ENCODE measurements around the gene BCL11B. TPM values are rescaled to one million over a fixed set of nuclear protein-coding genes. Genes with fewer than 3 reads are reported as not detected.

The BCL11B gene
- total RNA-seq, 2 donors from 2014 or later: 0.19 to 0.43 TPM

GRCh38 chr14:99234355-99234754, 37.6 kb downstream of the BCL11B start:
- Histone ChIP-seq H3K27me3 (peaks cover 0 to 4% of the 10 kb centered on the region in 2 donors), H3K27ac (no peak overlapping the region), H3K4me1 (no peaks in the 10 kb centered on the region), H3K9me3 (peaks cover 0 to 35% of the 10 kb centered on the region in 2 donors), H3K4me3 (no peak overlapping the region), H3K36me3 (no peaks in the 10 kb centered on the region)
- TF ChIP-seq CTCF (IDR thresholded peaks at IDR 0.05): no peak
- DNase-seq (ENCODE audit: low spot score): no peak

- no peak overlapping the region for H3K4me3 ChIP-seq
- DNase-seq (ENCODE audit: low spot score): no peak
- peaks cover 0 to 35% of the 10 kb centered on the region in 2 donors for H3K9me3 ChIP-seq
- no peaks in the 10 kb centered on the region for H3K4me1 ChIP-seq
- H3K27me3 ChIP-seq: peaks cover 0 to 4% of the 10 kb centered on the region in 2 donors
- no peaks in the 10 kb centered on the region for H3K36me3 ChIP-seq
- H3K27ac ChIP-seq: no peak overlapping the region
- no peak for TF ChIP-seq CTCF (IDR thresholded peaks at IDR 0.05)
Measured at GRCh38 chr14:99233222-99234035, 38.6 kb downstream of the BCL11B start.

GRCh38 chr14:99232714-99233214, 39.2 kb downstream of the BCL11B start:
- Histone ChIP-seq H3K9me3 (peaks cover 0 to 35% of the 10 kb centered on the region in 2 donors), H3K36me3 (no peaks in the 10 kb centered on the region), H3K4me1 (no peaks in the 10 kb centered on the region), H3K27ac (no peak overlapping the region), H3K27me3 (peaks cover 0 to 4% of the 10 kb centered on the region in 2 donors), H3K4me3 (no peak overlapping the region)
- no peak for DNase-seq (ENCODE audit: low spot score)
- no peak for TF ChIP-seq CTCF (IDR thresholded peaks at IDR 0.05)

GRCh38 chr14:99231850-99232713, 39.9 kb downstream of the BCL11B start:
- Histone ChIP-seq H3K27ac (no peak overlapping the region), H3K27me3 (peaks cover 0 to 4% of the 10 kb centered on the region in 2 donors), H3K4me3 (no peak overlapping the region), H3K36me3 (no peaks in the 10 kb centered on the region), H3K4me1 (no peaks in the 10 kb centered on the region), H3K9me3 (peaks cover 0 to 35% of the 10 kb centered on the region in 2 donors)
- no peak for DNase-seq (ENCODE audit: low spot score)
- TF ChIP-seq CTCF (IDR thresholded peaks at IDR 0.05): no peak

- no peaks in the 10 kb centered on the region for H3K4me1 ChIP-seq
- H3K36me3 ChIP-seq: no peaks in the 10 kb centered on the region
- TF ChIP-seq CTCF (IDR thresholded peaks at IDR 0.05): no peak
- DNase-seq (ENCODE audit: low spot score): no peak
- H3K27me3 ChIP-seq: peaks cover 0 to 4% of the 10 kb centered on the region in 2 donors
- no peak overlapping the region for H3K4me3 ChIP-seq
- H3K9me3 ChIP-seq: peaks cover 0 to 30% of the 10 kb centered on the region in 2 donors
- H3K27ac ChIP-seq: no peak overlapping the region
Measured at GRCh38 chr14:99231161-99231849, 40.7 kb downstream of the BCL11B start.

All from right atrium auricular region (tissue), 2 donors.